Measurements from ENCODE around the gene LIN7A.

LIN7A gene

GRCh38 chr12:80849337-80849736 is 88.4 kb downstream of the LIN7A start:
- H3K4me2 ChIP-seq (ENCODE audit: low read depth, low read length, poor library complexity, severe bottlenecking) = no peak overlapping the region
- no peaks in the 10 kb centered on the region for H3K27me3 ChIP-seq (ENCODE audit: low read length)
- H3K9ac ChIP-seq (ENCODE audit: low read length) = no peak overlapping the region
- no peak overlapping the region for H3K27ac ChIP-seq (ENCODE audit: low read depth, low read length)
- no peaks in the 10 kb centered on the region for H3K9me3 ChIP-seq (ENCODE audit: insufficient read depth, low read length)
- no peaks in the 10 kb centered on the region for H4K20me1 ChIP-seq (ENCODE audit: low read depth, low read length)
- H3K36me3 ChIP-seq (ENCODE audit: low read length) = no peaks in the 10 kb centered on the region
- H3F3A ChIP-seq (ENCODE audit: insufficient read depth) = no peaks in the 10 kb centered on the region
- no peak overlapping the region for H2AFZ ChIP-seq (ENCODE audit: low read depth, low read length, severe bottlenecking)
- H3K9me2 ChIP-seq (replicated peaks; ENCODE audit: insufficient read depth, low read length) = no peaks in the 10 kb centered on the region
- H3K4me3 ChIP-seq (ENCODE audit: insufficient read depth, low read length, poor library complexity, severe bottlenecking) = no peak overlapping the region
- TF ChIP-seq CTCF (IDR thresholded peaks at IDR 0.05; ENCODE audit: insufficient read depth, low read length, poor library complexity, severe bottlenecking) (no peak), EZH2phosphoT487 (conservative IDR thresholded peaks at IDR 0.05; ENCODE audit: low read length) (no peak)
- H3K79me2 ChIP-seq (ENCODE audit: insufficient read depth, low read length) = no peaks in the 10 kb centered on the region

- Histone ChIP-seq H3K4me3 (ENCODE audit: insufficient read depth, low read length, poor library complexity, severe bottlenecking) (no peak overlapping the region), H3K27ac (ENCODE audit: low read depth, low read length) (no peak overlapping the region), H3K9me3 (ENCODE audit: insufficient read depth, low read length) (no peaks in the 10 kb centered on the region), H4K20me1 (ENCODE audit: low read depth, low read length) (no peaks in the 10 kb centered on the region), H3K9ac (ENCODE audit: low read length) (no peak overlapping the region), H3K9me2 (replicated peaks; ENCODE audit: insufficient read depth, low read length) (no peaks in the 10 kb centered on the region), H3K27me3 (ENCODE audit: low read length) (no peaks in the 10 kb centered on the region), H2AFZ (ENCODE audit: low read depth, low read length, severe bottlenecking) (no peak overlapping the region), H3K36me3 (ENCODE audit: low read length) (no peaks in the 10 kb centered on the region), H3F3A (ENCODE audit: insufficient read depth) (no peaks in the 10 kb centered on the region), H3K4me2 (ENCODE audit: low read depth, low read length, poor library complexity, severe bottlenecking) (no peak overlapping the region), H3K79me2 (ENCODE audit: insufficient read depth, low read length) (no peaks in the 10 kb centered on the region)
- TF ChIP-seq CTCF (IDR thresholded peaks at IDR 0.05; ENCODE audit: insufficient read depth, low read length, poor library complexity, severe bottlenecking) = no peak
- no peak for TF ChIP-seq EZH2phosphoT487 (conservative IDR thresholded peaks at IDR 0.05; ENCODE audit: low read length)
Measured at GRCh38 chr12:80848858-80849257, 88.9 kb downstream of the LIN7A start.

GRCh38 chr12:80847575-80847974 is 90.2 kb downstream of the LIN7A start:
- Histone ChIP-seq H3F3A (ENCODE audit: insufficient read depth) (no peaks in the 10 kb centered on the region), H3K36me3 (ENCODE audit: low read length) (no peaks in the 10 kb centered on the region), H4K20me1 (ENCODE audit: low read depth, low read length) (no peaks in the 10 kb centered on the region), H3K4me2 (ENCODE audit: low read depth, low read length, poor library complexity, severe bottlenecking) (no peak overlapping the region), H3K9me2 (replicated peaks; ENCODE audit: insufficient read depth, low read length) (no peaks in the 10 kb centered on the region), H3K27ac (ENCODE audit: low read depth, low read length) (no peak overlapping the region), H3K79me2 (ENCODE audit: insufficient read depth, low read length) (no peaks in the 10 kb centered on the region), H3K4me3 (ENCODE audit: insufficient read depth, low read length, poor library complexity, severe bottlenecking) (no peak overlapping the region), H3K9ac (ENCODE audit: low read length) (no peak overlapping the region), H3K9me3 (ENCODE audit: insufficient read depth, low read length) (no peaks in the 10 kb centered on the region), H3K27me3 (ENCODE audit: low read length) (no peaks in the 10 kb centered on the region), H2AFZ (ENCODE audit: low read depth, low read length, severe bottlenecking) (no peak overlapping the region)
- TF ChIP-seq CTCF (IDR thresholded peaks at IDR 0.05; ENCODE audit: insufficient read depth, low read length, poor library complexity, severe bottlenecking) (no peak), EZH2phosphoT487 (conservative IDR thresholded peaks at IDR 0.05; ENCODE audit: low read length) (no peak)

Measured in SU-DHL-6 (cell line).